Measurements from ENCODE around the gene LYRM2.

Gene LYRM2, protein sequence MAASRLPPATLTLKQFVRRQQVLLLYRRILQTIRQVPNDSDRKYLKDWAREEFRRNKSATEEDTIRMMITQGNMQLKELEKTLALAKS

DNA sequence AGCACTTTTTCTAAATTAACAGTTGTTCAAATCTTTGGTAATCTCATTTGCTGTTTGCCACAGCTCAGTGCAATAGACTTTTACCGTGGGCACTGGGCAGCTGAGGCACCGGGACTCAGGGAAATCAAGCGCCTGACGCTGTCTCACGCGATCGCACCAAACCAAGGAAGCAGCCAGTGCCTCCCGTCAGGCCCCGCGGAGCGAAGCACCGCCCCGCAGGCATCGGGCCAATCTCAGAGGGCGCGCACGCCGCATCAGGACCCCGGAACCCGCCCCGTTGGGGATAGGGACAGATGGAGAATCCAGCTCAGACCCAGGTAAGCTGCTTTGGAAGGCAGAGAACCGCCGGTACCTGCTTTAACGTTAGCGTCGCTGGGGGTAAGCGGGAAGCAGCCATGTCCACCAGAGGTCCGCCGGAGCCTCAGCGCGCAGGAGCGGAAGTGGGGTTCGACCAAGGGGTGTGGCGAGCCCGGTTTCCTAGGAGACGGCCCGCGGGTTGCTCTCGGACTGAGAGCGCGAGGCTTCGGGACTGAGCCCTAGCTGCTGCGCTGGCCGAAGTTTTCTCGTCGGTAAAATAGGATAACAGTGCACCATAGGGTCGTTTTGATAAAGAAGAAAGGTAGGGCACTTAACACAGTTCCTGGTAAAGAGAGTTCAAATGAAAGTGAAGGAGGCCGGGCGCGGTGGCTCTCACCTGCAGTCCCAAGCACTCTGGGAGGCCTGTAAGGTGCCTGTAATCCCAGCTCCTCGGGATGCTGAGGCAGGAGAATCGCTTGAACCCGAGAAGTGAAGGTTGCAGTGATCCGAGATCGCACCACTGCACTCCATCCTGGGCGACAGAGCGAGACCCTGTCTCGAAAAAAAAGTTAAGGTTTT lies at the start of gene LYRM2:
TSS of gene LYRM2 (minus strand) at position 428 of the 876 bp plus-strand sequence. CDS start at position 397, 31 bp downstream.
- DNase-seq (ENCODE audit: low read depth) = peak; percentile 94

DNA sequence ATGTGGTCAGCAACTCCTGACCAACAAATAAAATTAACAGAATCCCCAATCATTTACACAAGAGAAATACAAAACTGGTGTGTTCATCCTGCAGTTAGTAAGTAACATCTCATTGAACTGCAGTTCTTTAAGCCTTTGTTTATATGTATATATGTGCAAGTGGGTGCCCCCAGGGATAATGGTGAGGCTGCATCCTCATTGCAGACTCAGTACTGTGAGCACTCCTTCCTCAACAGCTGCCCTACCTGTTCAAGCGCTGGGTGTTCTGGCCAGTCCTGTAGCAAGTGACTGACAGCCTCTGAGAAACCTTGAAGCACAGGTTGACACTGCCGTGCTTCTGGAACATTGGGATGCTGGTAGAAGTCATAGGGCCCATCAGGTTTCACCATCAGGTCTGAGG lies 49.8 kb upstream of the LYRM2 start:
- no peak for DNase-seq (ENCODE audit: low read depth)

DNA sequence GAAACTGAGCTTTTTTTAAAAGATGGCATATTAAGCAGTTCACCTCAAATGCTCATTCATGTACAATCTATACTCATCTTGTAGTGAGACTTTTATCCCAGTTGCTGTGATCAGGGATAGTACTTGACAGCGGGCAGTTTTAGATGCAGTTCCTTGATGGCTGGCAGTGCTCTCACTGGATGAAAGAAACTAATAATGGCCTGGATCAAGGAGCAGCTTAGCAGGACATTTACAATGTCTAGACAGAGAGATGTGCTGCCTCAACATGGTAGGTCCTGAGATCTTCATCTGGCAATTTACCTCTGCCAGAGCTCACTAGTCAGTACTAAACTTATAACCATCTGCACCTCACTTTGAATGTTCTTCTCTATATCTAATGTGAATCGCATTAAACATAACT lies 46.8 kb upstream of the LYRM2 start:
- DNase-seq (ENCODE audit: low read depth) = no peak

DNA sequence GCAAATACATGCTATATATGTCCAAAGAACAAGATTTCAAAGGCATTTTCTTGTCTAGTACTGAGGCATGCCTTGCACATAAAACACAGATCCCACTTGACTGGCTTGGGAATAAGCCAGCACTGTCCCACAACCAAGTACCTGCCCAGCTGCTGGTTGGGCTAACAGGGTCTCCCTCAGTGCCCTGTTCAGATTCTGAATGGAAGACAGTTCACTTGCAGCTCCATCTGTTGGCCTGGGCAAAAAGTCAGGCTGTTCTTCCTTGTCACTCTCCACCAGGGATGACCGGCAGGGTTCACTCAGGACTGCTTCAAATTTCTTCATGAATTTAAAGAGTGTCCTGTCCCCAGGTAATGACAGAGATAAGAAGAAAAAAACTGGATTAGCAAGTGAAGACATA lies 44.4 kb upstream of the LYRM2 start:
- DNase-seq (ENCODE audit: low read depth) = no peak

DNA sequence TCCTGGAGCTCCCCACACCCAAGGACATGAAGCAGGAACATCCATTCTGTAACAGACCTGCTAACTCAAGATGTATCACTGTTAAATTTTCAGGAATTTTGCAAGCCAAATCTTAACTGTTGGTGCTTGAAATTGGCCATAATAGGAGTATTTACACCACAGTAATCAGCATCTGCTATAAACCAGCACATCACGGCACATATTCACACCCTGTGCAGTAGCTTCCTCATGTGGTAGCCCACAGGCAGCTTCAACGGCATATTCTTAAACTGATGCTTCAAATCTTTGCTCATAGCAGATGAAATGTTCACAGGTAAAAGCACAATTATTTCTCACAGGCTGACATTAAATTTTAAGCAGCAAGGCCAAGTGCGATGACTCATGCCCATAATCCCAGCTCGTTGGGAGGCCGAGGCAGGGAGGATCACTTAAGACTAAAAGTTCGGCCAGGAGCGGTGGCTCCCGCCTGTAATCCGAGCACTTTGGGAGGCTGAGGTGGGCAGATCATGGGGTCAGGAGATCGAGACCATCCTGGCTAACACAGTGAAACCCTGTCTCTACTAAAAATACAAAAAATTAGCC lies 43.5 kb upstream of the LYRM2 start:
- DNase-seq (ENCODE audit: low read depth) = no peak

DNA sequence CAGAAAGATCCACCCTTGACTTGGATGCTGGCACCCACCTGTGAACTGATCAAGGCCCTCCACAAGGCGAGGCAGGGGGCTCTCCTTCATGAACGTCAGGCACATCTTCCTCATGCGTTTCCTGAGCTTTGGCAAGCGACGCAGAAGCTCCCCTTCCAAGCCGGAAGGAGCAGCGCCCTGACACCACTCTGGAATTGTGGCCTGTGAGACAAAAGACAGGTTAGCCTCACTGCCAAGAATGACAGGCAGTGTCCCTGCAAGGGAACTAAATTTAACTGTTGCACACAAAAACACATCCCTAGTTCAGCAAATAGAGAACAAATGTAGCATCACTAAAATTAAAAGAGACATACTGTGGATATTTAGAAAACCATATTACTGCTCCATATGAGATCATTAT lies 42.0 kb upstream of the LYRM2 start:
- DNase-seq (ENCODE audit: low read depth) = no peak

DNA sequence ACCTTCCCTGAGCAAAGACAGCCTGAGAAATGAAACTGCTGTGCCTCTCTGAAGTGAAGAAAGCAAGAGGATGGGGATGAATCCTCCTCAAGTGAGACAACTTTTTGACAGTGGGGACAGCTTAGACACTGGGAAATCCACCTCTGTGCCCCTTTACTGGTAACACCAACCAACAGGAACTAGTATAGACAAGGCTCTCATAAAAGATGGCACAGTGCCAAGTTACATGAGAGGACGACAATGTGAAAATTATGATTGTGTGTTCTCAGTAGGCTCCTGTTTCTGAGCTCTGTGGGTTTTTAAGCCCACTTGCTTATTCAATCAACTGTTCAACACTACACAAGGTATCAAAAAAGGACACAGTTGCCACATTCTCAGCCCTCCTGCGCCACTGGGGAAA lies 41.6 kb upstream of the LYRM2 start:
- DNase-seq (ENCODE audit: low read depth) = no peak

DNA sequence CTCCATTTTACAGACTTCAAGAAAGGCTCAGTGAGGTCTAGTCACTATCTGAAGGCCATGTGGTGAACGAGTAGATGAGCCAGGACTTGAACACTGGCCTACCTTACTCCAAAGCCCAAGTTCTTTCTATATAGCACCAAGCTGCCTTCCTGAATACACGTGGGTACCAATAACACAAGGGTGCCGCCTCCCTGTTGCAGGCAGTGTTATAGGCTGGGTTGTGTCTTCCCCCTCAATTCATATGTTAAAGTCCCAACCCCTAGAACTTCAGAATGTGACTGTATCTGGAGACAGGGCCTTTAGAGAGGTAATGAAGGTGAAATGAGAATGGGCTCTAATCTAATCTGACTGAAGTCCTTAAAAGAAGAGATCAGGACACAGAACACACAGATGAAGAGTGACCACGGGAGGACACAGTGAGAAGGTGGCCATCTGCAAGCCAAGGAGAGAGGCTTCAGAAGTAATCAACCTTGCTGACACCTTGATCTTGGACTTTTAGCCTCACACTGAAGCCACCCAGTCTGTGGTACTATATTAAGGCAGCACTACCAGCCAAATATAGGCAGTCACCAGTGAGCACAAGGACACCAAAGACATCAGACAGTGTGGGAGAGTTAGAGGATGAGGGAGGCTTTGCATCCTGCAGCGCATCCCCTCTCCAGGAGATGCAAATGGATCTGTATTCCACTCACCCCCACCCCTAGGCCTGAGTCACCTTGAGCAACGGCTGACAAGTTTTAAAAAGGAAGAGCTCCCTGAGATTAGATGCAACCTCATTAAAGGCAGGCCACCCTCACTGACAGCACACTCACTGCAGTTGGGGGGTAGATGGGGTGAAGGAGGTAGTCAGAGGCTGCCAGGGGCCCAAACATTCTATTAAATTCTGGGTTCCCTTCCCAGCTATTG lies 40.9 kb upstream of the LYRM2 start:
- no peak for DNase-seq (ENCODE audit: low read depth)

DNA sequence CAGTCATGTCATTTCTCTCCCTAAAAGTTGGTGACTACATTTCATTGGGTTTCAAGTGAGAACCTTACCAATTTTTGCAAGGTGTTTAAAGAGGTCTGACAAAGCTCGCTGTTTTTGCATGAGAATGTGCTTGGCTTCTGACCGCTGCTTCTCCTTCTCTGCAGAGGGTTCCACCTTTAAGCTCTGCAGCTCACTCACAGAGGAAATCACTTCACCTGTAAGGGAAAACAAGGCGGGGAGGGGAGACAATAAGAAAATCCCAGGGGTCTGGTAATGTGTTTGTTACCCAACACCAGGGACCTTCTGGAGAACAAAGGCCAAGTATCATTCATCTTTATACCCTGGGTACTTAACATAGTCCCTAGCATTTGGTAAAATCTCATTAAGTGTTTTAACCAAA lies 40.0 kb upstream of the LYRM2 start:
- no peak for DNase-seq (ENCODE audit: low read depth)

DNA sequence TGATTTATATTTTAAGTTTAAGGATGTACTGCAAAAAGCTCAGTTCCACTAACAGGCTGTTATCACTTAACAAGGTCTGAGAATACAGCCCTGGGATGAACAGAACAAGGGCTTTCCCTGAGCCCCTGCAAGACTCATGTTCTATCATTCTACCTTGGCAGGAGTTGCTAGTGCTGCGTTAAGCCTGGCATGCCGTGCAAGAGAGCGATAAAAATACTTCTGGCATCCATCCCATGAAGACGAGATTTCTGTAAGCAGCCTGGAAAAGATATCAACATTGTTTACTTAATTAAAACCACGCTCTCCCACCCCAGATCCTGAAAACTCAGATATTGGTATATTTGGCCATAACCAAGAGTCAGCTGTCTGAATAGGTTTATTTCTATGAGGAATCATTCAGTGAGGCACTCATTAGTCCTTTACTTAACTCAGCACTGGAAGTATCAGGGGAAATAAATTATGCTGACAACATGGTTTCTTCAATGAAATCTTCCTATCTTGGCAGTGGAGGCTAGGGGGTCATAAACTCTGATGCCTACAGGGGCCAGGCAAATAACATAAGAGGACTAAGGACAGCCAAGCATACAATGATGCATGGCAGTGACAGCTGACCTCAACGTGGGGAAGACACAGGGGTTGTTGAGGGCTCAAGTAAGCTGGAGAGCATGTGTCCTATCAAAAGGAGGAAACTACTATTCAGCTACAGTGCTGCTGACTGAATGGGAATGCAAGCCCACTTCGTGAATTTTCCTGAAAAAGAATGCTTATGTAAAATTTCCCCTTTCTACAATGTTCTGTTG lies 37.6 kb upstream of the LYRM2 start:
- DNase-seq (ENCODE audit: low read depth) = no peak

DNA sequence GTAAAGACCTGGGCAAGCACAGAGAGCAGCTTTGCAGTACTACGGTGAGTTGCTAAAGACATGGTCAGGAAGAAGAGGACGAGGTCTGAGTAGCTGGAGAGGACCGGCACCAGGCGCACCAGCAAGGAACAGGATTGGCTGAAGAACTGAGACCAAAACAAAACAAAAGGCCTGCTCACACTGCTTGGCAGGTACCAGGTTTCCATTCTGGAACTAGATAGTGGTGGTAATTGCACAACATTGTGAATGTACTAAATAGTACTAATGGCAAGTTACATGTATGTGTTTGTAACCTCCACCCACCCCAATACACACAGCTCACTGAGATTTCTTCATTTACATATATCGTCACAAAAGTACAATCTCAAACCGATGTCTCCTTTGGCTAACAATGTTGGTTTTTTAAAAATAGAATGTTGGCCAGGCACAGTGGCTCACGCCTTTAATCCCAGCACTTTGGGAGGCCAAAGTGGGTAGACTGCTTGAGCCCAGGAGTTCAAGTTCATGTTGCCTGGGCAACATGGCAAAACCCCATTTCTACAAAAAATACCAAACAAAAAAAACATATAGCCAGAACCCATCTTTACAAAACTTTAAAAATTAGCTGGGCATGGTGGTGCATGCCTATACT lies 32.5 kb upstream of the LYRM2 start:
- no peak for DNase-seq (ENCODE audit: low read depth)

DNA sequence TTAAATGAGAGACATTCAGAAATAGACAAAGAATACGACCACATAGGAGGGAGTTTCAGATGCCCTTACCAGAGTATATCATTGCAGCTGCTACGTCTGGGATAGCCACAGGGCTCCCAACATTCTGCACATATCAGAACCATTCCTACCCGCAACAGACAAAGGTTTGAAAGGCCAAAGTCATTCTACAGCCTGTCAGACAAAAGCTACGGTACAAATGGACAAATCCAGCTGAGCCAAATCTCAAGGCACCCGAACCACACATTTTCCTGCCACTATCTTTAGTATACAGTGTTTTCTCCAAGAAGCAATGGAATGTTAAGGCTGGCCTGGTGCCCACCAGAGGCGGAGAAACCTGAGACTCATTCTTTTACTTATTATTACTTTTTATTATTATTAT lies 30.5 kb upstream of the LYRM2 start:
- peak; percentile 17 for DNase-seq (ENCODE audit: low read depth)

DNA sequence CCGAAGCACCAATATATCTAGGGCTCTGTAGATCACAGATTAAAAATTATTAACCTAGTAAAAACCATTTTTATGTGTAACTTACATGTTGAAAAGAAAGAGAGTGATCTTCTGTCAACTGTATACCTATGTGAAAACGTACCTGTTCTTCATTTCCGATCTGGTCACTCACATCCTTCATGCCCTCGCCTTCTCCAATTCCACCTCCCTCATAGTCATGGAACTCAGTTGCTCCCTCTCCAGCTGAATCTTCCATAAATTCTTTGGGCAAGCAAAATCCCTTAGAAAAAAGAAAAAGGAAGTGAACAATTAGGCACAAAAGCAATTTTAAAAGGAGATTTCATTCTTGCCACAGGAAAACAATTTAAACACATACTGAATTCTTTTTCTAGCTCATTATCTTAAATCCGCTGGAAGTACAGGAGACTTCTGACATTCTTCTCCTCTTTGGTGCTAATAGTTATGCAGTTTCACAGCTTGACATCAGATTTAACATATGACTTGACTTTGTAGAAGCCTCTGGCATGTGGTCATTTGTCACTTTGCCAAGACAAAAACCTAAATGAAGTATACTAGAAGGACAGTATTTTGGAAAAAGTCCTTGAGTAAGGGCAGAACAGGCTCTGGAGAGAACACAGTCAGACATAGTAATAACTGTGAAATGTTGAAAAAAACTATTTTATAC lies 29.5 kb upstream of the LYRM2 start:
- peak; percentile 39 for DNase-seq (ENCODE audit: low read depth)

DNA sequence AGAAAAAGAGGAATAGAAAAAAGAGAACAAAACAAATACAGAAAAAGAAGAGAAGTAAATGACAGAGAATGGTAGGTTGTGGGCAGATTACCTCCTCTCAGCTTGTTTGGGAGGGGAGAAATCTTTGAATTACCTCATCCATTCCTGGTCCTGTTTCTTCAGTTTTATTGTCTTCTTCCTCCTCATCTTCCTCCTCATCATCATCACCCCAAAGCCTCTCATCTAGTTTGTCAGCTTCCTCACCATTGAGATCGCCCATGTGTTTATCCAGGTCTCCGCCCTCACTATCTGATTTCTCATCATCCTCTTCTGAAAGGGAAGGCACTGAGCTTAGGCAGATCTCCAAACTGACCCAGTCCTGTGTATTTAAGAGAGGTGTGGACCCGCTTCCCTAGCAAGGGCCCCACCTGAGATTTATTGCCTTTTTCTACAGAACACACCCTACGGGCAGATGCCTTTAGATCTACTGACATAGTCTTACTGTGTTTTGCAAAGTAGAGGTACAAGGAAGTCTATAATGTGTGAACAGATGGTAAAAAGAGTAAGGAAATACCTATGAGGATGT lies 24.2 kb upstream of the LYRM2 start:
- DNase-seq (ENCODE audit: low read depth) = no peak

DNA sequence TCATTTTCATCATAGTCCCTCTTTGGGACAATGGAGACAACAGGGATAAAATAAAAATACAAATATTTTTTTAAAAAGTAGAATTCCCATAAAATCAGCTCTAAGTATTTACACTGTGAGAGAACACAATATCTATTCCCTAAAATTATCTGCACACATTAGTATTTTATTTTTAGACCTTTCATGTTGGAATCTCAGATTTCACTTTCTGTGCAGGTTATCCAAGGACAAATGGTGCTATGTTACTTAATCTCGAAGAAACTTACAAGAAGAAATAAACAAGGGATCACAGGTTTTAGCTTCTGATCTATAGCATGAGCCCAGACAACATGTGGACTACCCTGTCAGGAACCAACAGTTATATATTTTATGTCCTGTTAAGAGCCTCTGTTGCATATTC lies 23.0 kb upstream of the LYRM2 start:
- DNase-seq (ENCODE audit: low read depth) = no peak

DNA sequence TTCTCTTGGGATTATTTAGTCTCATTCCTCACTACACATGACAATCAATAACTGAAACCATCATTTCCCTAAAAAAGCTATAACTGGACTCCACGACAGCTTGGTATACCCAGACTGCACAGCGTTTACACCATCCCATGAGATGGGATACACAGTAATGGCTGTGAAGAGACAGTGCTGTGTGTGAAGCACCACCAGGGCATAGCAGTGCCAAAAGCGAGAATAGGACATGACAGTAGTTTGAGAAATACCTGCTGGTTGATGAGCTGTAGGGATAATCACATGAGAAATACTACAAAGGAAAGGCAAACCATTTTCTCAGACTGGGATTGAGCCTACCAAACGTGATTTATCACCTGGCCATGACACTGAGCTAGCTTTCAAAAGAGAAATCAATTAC lies 22.4 kb upstream of the LYRM2 start:
- DNase-seq (ENCODE audit: low read depth) = no peak

DNA sequence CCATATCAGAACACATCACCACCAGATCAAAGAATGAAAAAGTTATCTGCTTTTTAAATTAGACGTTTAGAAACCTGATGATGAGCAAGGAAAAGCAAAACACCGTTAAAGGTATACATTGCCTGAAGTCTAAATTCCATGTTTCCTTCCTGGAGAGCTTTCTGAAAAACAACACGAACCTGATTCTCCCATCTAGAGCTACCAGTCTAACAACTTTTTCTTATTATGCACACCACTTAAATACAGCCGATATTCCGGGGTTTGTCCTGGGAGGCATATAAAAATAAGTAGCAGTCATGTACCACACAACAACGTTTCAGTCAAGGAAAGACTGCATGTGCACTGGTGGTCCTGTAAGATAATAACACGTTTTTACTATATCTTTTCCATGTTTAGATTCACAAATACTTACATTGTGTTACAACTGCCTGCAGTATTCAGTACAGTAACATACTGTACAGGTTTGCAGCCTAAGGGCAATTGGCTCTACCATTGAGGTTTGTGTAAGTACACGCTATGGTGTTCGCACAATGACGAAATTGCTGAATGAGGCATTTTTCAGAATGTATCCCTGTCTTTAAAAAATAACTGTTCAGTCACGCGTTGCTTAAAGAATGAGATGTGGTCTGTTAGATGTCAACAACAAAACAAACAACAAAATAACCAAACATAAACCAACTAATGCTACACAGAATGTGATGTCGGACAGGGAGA lies 19.1 kb upstream of the LYRM2 start:
- DNase-seq (ENCODE audit: low read depth) = no peak

DNA sequence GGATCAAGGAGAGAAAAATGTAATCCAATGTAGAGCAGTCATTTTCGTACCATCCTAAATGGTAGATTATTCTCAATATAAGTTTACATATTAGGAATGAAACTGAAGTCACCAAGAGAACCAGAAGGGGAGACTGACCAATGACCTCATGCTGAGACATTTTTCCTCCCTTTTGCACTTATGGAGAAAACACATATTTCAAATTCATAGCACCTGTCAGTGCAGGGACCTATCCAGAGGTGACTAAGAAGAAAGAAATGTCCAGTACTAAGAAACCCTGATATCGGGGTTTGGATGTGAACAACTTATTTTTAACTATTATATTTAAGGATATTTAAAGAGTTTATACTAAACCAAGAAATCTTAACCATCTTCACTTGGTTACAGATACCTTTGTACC lies 16.6 kb upstream of the LYRM2 start:
- peak; percentile 17 for DNase-seq (ENCODE audit: low read depth)

DNA sequence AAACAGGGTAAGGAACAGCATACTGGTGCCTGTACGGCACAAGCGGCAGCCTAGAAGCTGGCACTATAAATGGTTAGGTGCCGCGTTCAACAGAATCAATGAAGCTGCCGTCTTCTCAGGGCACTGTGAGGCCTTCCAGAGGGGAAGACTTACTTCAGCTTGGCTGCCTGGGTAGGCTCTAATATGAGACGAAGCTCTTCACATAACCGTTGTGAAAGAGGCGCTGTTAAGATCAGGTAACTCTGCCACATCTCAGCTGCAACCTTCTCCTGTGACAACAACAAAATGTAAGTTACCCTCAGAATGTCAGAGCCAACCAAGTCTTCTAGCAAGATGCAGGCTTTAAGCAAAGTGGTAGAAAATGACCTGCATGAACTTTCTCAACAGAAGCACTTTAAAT lies 12.0 kb upstream of the LYRM2 start:
- no peak for DNase-seq (ENCODE audit: low read depth)

DNA sequence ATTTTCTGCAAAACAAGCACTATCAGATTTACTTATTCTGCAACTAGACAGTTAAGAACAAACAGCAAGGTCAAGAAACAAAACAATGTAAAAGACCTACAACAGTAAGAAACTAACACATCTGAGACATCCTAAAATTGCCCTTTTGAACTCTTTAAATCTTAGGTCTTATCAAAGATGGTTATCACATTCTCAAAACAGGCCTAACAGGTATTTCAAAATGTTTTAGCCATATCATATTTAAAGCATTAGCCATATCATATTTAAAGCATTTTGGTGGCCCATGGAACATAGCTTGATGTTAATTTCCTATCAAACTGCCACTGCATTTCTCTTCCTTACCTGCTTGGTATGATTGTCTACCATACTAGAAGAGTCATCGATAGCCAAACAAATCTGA lies 11.1 kb upstream of the LYRM2 start:
- DNase-seq (ENCODE audit: low read depth) = no peak

Measured in EH (cell line).